Type B pancreatic cell (in vitro differentiated cells): ENCODE data around the gene UCHL1. TPM values are rescaled to one million over a fixed set of nuclear protein-coding genes. Genes with fewer than 3 reads are reported as not detected.
"Not testable (repeated sequence)": the region's sequence is repeated elsewhere in the genome, so short reads cannot be mapped to it uniquely, and the experiment has no call there.

ENCODE experiments used
- DNase-seq: peaks from one replicate; pipeline ENCODE4 v3.0.0; 2021; ENCODE audit warnings: mixed read lengths; ENCODE audit not compliant: unreplicated experiment; ENCODE audit errors: extremely low spot score
- H3K27ac Mint-ChIP-seq: 2 replicates; pipeline ENCODE4 v1.8.0; 2021; ENCODE audit warnings: mild to moderate bottlenecking, mixed read lengths
- H3K27me3 Mint-ChIP-seq: 2 replicates; pipeline ENCODE4 v1.8.0; 2021; ENCODE audit warnings: mixed read lengths
- H3K36me3 Mint-ChIP-seq: 2 replicates; pipeline ENCODE4 v1.8.0; 2021; ENCODE audit warnings: mixed read lengths
- H3K4me1 Mint-ChIP-seq: one replicate; pipeline ENCODE4 v1.8.0; 2021; ENCODE audit warnings: mixed read lengths; ENCODE audit not compliant: unreplicated experiment
- H3K4me3 Mint-ChIP-seq: 2 replicates; pipeline ENCODE4 v1.8.0; 2021; ENCODE audit warnings: mild to moderate bottlenecking, mixed read lengths
- H3K9me3 Mint-ChIP-seq: 2 replicates; pipeline ENCODE4 v1.8.0; 2021; ENCODE audit warnings: mixed read lengths
- total RNA-seq: library from RNA; stranded (reverse); gene quantifications from 2 replicates; pipeline ENCODE4 v1.2.1, GENCODE V29; 2021; ENCODE audit warnings: low replicate concordance
- TF ChIP-seq, protein P1 (sequence below): fragments of 200-600 bp; sonication (generic); conservative IDR thresholded peaks from 2 replicates; pipeline ENCODE4 v1.5.0; 2021; ENCODE audit warnings: antibody characterized with exemption, mild to moderate bottlenecking

Gene UCHL1
- total RNA-seq, 1 donor from 2014 or later: 183 TPM

- Mint-ChIP-seq H3K27ac (no peak overlapping the region), H3K27me3 (no peaks in the 10 kb centered on the region), H3K4me3 (no peak overlapping the region), H3K4me1 (no peaks in the 10 kb centered on the region), H3K36me3 (no peaks in the 10 kb centered on the region), H3K9me3 (no peaks in the 10 kb centered on the region)
- no peak for DNase-seq
- TF ChIP-seq, protein P1, sequence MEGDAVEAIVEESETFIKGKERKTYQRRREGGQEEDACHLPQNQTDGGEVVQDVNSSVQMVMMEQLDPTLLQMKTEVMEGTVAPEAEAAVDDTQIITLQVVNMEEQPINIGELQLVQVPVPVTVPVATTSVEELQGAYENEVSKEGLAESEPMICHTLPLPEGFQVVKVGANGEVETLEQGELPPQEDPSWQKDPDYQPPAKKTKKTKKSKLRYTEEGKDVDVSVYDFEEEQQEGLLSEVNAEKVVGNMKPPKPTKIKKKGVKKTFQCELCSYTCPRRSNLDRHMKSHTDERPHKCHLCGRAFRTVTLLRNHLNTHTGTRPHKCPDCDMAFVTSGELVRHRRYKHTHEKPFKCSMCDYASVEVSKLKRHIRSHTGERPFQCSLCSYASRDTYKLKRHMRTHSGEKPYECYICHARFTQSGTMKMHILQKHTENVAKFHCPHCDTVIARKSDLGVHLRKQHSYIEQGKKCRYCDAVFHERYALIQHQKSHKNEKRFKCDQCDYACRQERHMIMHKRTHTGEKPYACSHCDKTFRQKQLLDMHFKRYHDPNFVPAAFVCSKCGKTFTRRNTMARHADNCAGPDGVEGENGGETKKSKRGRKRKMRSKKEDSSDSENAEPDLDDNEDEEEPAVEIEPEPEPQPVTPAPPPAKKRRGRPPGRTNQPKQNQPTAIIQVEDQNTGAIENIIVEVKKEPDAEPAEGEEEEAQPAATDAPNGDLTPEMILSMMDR: no peak
These were observed 50.9 kb downstream of the UCHL1 start for GRCh38 chr4:41307638-41308037.

DNA sequence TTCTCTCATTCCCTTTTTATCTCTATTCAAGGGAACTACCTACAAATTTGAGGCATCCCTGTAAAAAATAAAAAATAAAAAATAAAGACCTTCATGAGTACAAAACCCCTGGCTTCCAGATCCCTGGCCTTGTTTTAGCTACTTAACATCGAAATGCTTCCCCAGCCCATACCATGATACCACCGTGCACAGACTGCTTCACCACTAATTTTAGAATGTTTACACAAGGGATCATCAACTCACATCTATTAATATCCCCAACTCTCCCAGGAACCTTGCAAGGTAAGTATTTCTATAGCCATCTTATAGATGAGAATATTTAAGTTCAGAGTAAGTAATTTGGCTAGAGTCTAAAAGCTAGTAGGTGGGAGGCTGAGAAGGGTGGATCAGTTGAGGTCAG, 51.7 kb downstream of the UCHL1 start:
- no peaks in the 10 kb centered on the region for H3K36me3 Mint-ChIP-seq
- H3K4me1 Mint-ChIP-seq: no peaks in the 10 kb centered on the region
- no peaks in the 10 kb centered on the region for H3K9me3 Mint-ChIP-seq
- no peak for DNase-seq
- H3K27me3 Mint-ChIP-seq: no peaks in the 10 kb centered on the region
- TF ChIP-seq, protein P1: no peak
- no peak overlapping the region for H3K4me3 Mint-ChIP-seq
- H3K27ac Mint-ChIP-seq: no peak overlapping the region

DNA sequence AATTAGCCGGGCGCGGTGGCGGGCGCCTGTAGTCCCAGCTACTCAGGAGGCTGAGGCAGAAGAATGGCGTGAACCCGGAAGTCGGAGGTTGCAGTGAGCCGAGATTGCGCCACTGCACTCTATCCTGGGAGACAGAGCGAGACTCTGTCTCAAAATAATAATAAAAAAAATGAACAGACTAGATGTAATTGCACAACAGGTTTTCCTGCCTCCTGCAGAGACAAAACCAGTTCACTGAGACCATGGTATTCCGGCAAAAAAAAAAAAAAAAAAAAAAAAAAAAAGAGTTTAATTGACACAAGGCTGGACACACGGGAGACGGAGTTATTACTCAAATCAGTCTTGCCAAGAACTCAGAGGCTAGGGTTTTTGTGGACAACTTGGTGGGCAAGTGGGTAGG, 58.7 kb downstream of the UCHL1 start:
- not testable (repeated sequence) for H3K4me1 Mint-ChIP-seq, H3K36me3 Mint-ChIP-seq, H3K4me3 Mint-ChIP-seq, H3K27me3 Mint-ChIP-seq, DNase-seq, H3K27ac Mint-ChIP-seq
- H3K9me3 Mint-ChIP-seq: peaks cover 12% of the 10 kb centered on the region

DNA sequence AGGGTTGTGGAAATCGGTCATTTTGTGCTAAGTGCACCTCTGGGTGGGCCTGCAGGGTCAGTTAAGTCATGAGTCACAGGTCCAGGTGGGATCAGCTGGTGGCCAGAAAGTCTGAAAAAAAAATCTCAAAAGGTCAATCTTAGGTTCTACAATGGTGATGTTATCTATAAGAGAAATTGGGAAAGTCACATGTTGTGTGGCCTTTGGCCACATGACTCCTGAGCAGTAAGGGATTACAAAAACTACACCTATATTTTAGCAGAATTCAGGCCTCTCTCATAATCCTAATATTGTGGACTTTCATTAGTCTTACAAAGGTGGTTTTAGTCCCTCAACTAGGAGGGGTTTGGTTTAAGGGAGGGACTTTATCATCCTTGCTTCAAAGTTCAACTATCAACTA, 59.1 kb downstream of the UCHL1 start:
- H3K27me3 Mint-ChIP-seq: peaks cover 2% of the 10 kb centered on the region
- peaks cover 12% of the 10 kb centered on the region for H3K9me3 Mint-ChIP-seq
- no peak for DNase-seq
- H3K36me3 Mint-ChIP-seq: no peaks in the 10 kb centered on the region
- peaks cover 9% of the 10 kb centered on the region for H3K4me1 Mint-ChIP-seq
- H3K27ac Mint-ChIP-seq: no peak overlapping the region
- H3K4me3 Mint-ChIP-seq: no peak overlapping the region
- TF ChIP-seq, protein P1: no peak

Other genes starting within 250 kb of the UCHL1 start
- 18.6 and 33.3 TPM in 2 replicates for gene APBB2, start 42.4 kb upstream of the UCHL1 start, total RNA-seq